ENCODE data around the gene OXLD1. TPM values are rescaled to one million over a fixed set of nuclear protein-coding genes. Genes with fewer than 3 reads are reported as not detected.

OXLD1 gene
- total and polyA plus RNA-seq, 10 of the 15 experiments (the other 5 are each of a cell fraction or from before 2014, with no cell fraction given), result 4.6 to 89.5 (median 39.8) TPM

- Histone ChIP-seq H2AFZ (ENCODE audit: control insufficient read depth, low read depth, low read length) (peak overlapping the region; percentile 8), H3K36me3 (ENCODE audit: control insufficient read depth in 2 of 2, insufficient read depth in 2 of 2, low read length in 1 of 2) (peaks cover 0 to 10% of the 10 kb centered on the region in 2 experiments; a peak in 3 of 4 replicates), H3K4me1 (ENCODE audit: control insufficient read depth, insufficient read depth, low read length) (peaks cover 11% of the 10 kb centered on the region), H3K9ac (ENCODE audit: control insufficient read depth, insufficient read depth, low read length) (peak overlapping the region; percentile 74), H3K4me2 (ENCODE audit: control insufficient read depth, insufficient read depth) (peak overlapping the region; percentile 72), H3K27me3 (replicated peaks in 1 of 2; ENCODE audit: control insufficient read depth in 2 of 2, insufficient read depth in 2 of 2, low read length in 1 of 2) (no peaks in the 10 kb centered on the region), H3K4me3 (peak overlapping the region; percentile 75), H3K27ac (ENCODE audit: control insufficient read depth, insufficient read depth) (peak overlapping the region; percentile 36; the same call in 1 of the 2 replicates), H3K79me2 (ENCODE audit: control insufficient read depth, insufficient read depth, low read length) (peaks cover 38% of the 10 kb centered on the region), H3K9me3 (replicated peaks; ENCODE audit: control insufficient read depth, insufficient read depth, low read length) (no peaks in the 10 kb centered on the region), H4K20me1 (ENCODE audit: control insufficient read depth, insufficient read depth) (peaks cover 8% of the 10 kb centered on the region; the same call in 1 of the 2 replicates)
- ChIA-PET RAD21 (ENCODE audit: unreplicated experiment) (interaction anchor here (0.7 to 1.9 kb wide), 6 partner anchors 17 to 244 kb away, joined by 3 to 6 read pairs (median 4); partner anchors contain the start of gene MRPL12), POLR2A (interaction anchor here (0.5 to 4.0 kb wide), 8 partner anchors 16 to 132 kb away, joined by 3 to 32 read pairs (median 3); partner anchors contain the start of genes CCDC137 and MRPL12), CTCF (interaction anchor here (0.8 to 1.5 kb wide), 6 partner anchors 8 to 151 kb away, joined by 3 to 5 read pairs (median 4); no protein-coding TSS in a partner anchor), SMC1A (ENCODE audit: uncharacterized antibody, unreplicated experiment) (interaction anchor here (1.1 kb wide), 1 partner anchor 30 kb away, joined by 3 read pairs; no protein-coding TSS in a partner anchor)
- ATAC-seq (peak; percentile 38), DNase-seq (ENCODE audit: low read depth, low spot score) (no peak), FAIRE-seq (no peak)
- intact Hi-C loops (cut with micrococcal nuclease; ENCODE audit: unreplicated experiment) (loop anchor here (2.0 kb wide), 1 partner anchor 20 kb away; the partner anchor contains the start of gene MRPL12), in situ Hi-C loops (cut with MboI) (no loop called here)
- BruUV-seq (replicated peaks), result no TSS peak
- TF ChIP-seq, protein P1, sequence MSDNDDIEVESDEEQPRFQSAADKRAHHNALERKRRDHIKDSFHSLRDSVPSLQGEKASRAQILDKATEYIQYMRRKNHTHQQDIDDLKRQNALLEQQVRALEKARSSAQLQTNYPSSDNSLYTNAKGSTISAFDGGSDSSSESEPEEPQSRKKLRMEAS (IDR thresholded peaks at IDR 0.05; ENCODE audit: low read depth, low read length), result no peak
- peak; percentile 54; the same call in 1 of the 2 replicates for TF ChIP-seq SPI1 (IDR thresholded peaks at IDR 0.05; ENCODE audit: borderline replicate concordance, insufficient read depth, low read depth, low read length)
- TF ChIP-seq EGR1 (IDR thresholded peaks at IDR 0.05; ENCODE audit: borderline replicate concordance in 1 of 2, low read depth in 2 of 2, low read length in 2 of 2), result peak in 1 of 2 experiments; percentile 62; a peak in 1 of 3 replicates
- no peak for TF ChIP-seq NFYB (IDR thresholded peaks at IDR 0.05; ENCODE audit: insufficient read depth, low read depth, low read length)
- no peak for TF ChIP-seq IKZF1 (conservative IDR thresholded peaks at IDR 0.05)
- TF ChIP-seq BRCA1 (IDR thresholded peaks at IDR 0.05; ENCODE audit: low read depth, low read length), result no peak
- peak; percentile 67; the same call in 1 of the 2 replicates for TF ChIP-seq LARP7 (IDR thresholded peaks at IDR 0.05)
- TF ChIP-seq KLF5 (IDR thresholded peaks at IDR 0.05; ENCODE audit: partially characterized antibody), result no peak
- TF ChIP-seq, protein P2, sequence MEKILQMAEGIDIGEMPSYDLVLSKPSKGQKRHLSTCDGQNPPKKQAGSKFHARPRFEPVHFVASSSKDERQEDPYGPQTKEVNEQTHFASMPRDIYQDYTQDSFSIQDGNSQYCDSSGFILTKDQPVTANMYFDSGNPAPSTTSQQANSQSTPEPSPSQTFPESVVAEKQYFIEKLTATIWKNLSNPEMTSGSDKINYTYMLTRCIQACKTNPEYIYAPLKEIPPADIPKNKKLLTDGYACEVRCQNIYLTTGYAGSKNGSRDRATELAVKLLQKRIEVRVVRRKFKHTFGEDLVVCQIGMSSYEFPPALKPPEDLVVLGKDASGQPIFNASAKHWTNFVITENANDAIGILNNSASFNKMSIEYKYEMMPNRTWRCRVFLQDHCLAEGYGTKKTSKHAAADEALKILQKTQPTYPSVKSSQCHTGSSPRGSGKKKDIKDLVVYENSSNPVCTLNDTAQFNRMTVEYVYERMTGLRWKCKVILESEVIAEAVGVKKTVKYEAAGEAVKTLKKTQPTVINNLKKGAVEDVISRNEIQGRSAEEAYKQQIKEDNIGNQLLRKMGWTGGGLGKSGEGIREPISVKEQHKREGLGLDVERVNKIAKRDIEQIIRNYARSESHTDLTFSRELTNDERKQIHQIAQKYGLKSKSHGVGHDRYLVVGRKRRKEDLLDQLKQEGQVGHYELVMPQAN (conservative IDR thresholded peaks at IDR 0.05), result peak; percentile 52; the same call in 1 of the 2 replicates
- TF ChIP-seq DPF2 (IDR thresholded peaks at IDR 0.05), result peak; percentile 30
- 0 out of 2 replicates have a peak, but pooled peaks have one; percentile 17 for TF ChIP-seq GABPA (IDR thresholded peaks at IDR 0.05; ENCODE audit: low read depth)
- TF ChIP-seq SIN3A (IDR thresholded peaks at IDR 0.05; ENCODE audit: low read depth, low read length), result no peak
- no peak for TF ChIP-seq NR2C1 (IDR thresholded peaks at IDR 0.05)
- no peak for TF ChIP-seq PBX3 (IDR thresholded peaks at IDR 0.05; ENCODE audit: insufficient replicate concordance, low read depth, low read length)
- TF ChIP-seq CBX3 (IDR thresholded peaks at IDR 0.05; ENCODE audit: borderline replicate concordance, low read depth), result no peak
- WGBS (ENCODE audit: insufficient coverage, insufficient replicate concordance, low lambda C conversion rate, missing lambda C conversion rate), result under 1% methylated on average over 31 of the region's 37 CpGs
Observed at GRCh38 chr17:81683208-81683583, 16.8 kb upstream of the OXLD1 start.

Data from GM12878 (cell line).